Lung (tissue), 12 donors: ENCODE data around the gene TCTN2. TPM values are rescaled to one million over a fixed set of nuclear protein-coding genes. Genes with fewer than 3 reads are reported as not detected.

Experiments used
- ATAC-seq: fragments of 200-7000 bp; cut with Tn5 transposase; one replicate; pipeline ENCODE4 v1.9.1; 2020; ENCODE audit warnings: moderate number of reproducible peaks; ENCODE audit not compliant: insufficient read depth, low FRiP score
- DNase-seq, 3 donors: peaks; one replicate each; pipeline ENCODE4 v3.0.0-alpha.2; 2013 to 2017
- H3K27ac ChIP-seq, 2 donors: one replicate each; pipeline ENCODE4 v1.5.1; 2013; ENCODE audit warnings: mild to moderate bottlenecking in 2 of 2, moderate library complexity in 2 of 2, control low read depth in 1 of 2, inconsistent platforms in 1 of 2, low read depth in 1 of 2, low read length in 1 of 2
- H3K27me3 ChIP-seq, 3 donors: one replicate each; pipeline ENCODE4 v1.5.1; 2013; ENCODE audit warnings: low read length in 2 of 3; ENCODE audit not compliant: control insufficient read depth in 3 of 3, insufficient read depth in 3 of 3
- H3K36me3 ChIP-seq, 4 donors: one replicate each; pipeline ENCODE4 v1.5.1; 2013; ENCODE audit warnings: low read length in 4 of 4, mild to moderate bottlenecking in 1 of 4, moderate library complexity in 1 of 4; ENCODE audit not compliant: control insufficient read depth in 4 of 4, insufficient read depth in 4 of 4
- H3K4me1 ChIP-seq, 5 donors: one replicate each; pipeline ENCODE4 v1.5.1; 2013; ENCODE audit warnings: low read length in 5 of 5, mild to moderate bottlenecking in 2 of 5, moderate library complexity in 1 of 5; ENCODE audit not compliant: control insufficient read depth in 5 of 5, insufficient read depth in 5 of 5
- H3K4me3 ChIP-seq: one replicate; pipeline ENCODE4 v1.5.1; 2013; ENCODE audit warnings: mild to moderate bottlenecking, control low read depth, moderate library complexity
- H3K9ac ChIP-seq, 2 donors: one replicate each; pipeline ENCODE4 v1.5.1; 2013; ENCODE audit warnings: low read length in 2 of 2, control low read depth in 1 of 2; ENCODE audit not compliant: insufficient read depth in 1 of 2
- H3K9me3 ChIP-seq, 4 donors: one replicate each; pipeline ENCODE4 v1.5.1; 2013; ENCODE audit warnings: low read length in 3 of 4, mild to moderate bottlenecking in 1 of 4, moderate library complexity in 1 of 4; ENCODE audit not compliant: control insufficient read depth in 4 of 4, insufficient read depth in 3 of 4
- CTCF ChIP-seq: IDR thresholded peaks from 2 replicates; pipeline ENCODE4 v1.5.1; 2012; ENCODE audit warnings: mild to moderate bottlenecking; ENCODE audit errors: control extremely low read depth, extremely low read depth
- WGBS, 2 donors: extraction: QIAGEN DNeasy Blood & Tissue Kit; methylation state at CpG; one replicate each; pipeline ENCODE4 v1.1.7; 2013; 5-methylcytosine and 5-hydroxymethylcytosine counted together
- polyA plus RNA-seq, 2 donors: library from polyadenylated mRNA; stranded (reverse); fragments of 200-250 nt; gene quantifications; one replicate each; pipeline ENCODE4 v1.2.1, GENCODE V29; 2013
- total RNA-seq, 2 donors: library from RNA; depleted of rRNA in 1 of 2; stranded (reverse); fragments of >200 nt in 1 of 2; gene quantifications; one replicate each; pipeline ENCODE4 v1.2.1, GENCODE V29; 2014 to 2021
- donor health status: control.
- donor health status: control.
- donor health status: Bipolar disorder and iron deficiency.
- donor health status: healthy.
- donor health status: DM: yes; HTN: yes; CAD: no.

TCTN2 gene
- total and polyA plus RNA-seq, 4 donors, result 5.2 to 28.2 (median 14.2) TPM

GRCh38 chr12:123749355-123749754 lies 78.4 kb downstream of the TCTN2 start:
- 98% methylated on average over 10 of the region's 10 CpGs for WGBS, 2 donors
- DNase-seq, result no peak
- H3K27ac ChIP-seq, result no peak overlapping the region
- peaks cover 0 to 7% (median 0%) of the 10 kb centered on the region in 5 donors for H3K4me1 ChIP-seq
- H3K36me3 ChIP-seq, result peaks cover 19 to 38% (median 24%) of the 10 kb centered on the region in 4 donors
- no peaks in the 10 kb centered on the region for H3K27me3 ChIP-seq
- H3K9me3 ChIP-seq, result no peaks in the 10 kb centered on the region
- no peak overlapping the region for H3K4me3 ChIP-seq
- no peak for TF ChIP-seq CTCF
- no peak for ATAC-seq
- H3K9ac ChIP-seq, result no peak overlapping the region

- Histone ChIP-seq H3K36me3 (peaks cover 22 to 37% (median 29%) of the 10 kb centered on the region in 4 donors), H3K4me1 (peaks cover 0 to 7% (median 0%) of the 10 kb centered on the region in 5 donors), H3K4me3 (no peak overlapping the region), H3K27ac (no peak overlapping the region), H3K27me3 (no peaks in the 10 kb centered on the region), H3K9ac (no peak overlapping the region), H3K9me3 (no peaks in the 10 kb centered on the region)
- no peak for TF ChIP-seq CTCF
- ATAC-seq, result no peak
- WGBS, 2 donors, result 92 to 94% methylated on average over 8 of the region's 8 CpGs
- DNase-seq, result no peak
Observed at GRCh38 chr12:123750159-123750656, 79.3 kb downstream of the TCTN2 start.

- no peak overlapping the region for H3K27ac ChIP-seq
- H3K9ac ChIP-seq, result no peak overlapping the region
- ATAC-seq (no peak), DNase-seq (no peak)
- peaks cover 0 to 7% (median 0%) of the 10 kb centered on the region in 5 donors for H3K4me1 ChIP-seq
- no peaks in the 10 kb centered on the region for H3K9me3 ChIP-seq
- 94 to 97% methylated on average over 3 of the region's 3 CpGs for WGBS, 2 donors
- H3K27me3 ChIP-seq, result no peaks in the 10 kb centered on the region
- H3K36me3 ChIP-seq, result peaks cover 22 to 38% (median 27%) of the 10 kb centered on the region in 4 donors
- no peak for TF ChIP-seq CTCF
- no peak overlapping the region for H3K4me3 ChIP-seq
Observed at GRCh38 chr12:123752046-123752445, 81.1 kb downstream of the TCTN2 start.
